Panc1 (cell line): ENCODE measurements around the gene GAS7.

Source experiments
- POLR2AphosphoS5 ChIP-seq: IDR thresholded peaks from 2 replicates; pipeline ENCODE4 v1.6.1; 2012; ENCODE audit warnings: mild to moderate bottlenecking, low read depth, low read length, moderate library complexity
- TF ChIP-seq, protein P1 (sequence below): fragments of 450-650 bp; IDR thresholded peaks from 2 replicates; pipeline ENCODE4 v1.5.1; 2017; ENCODE audit warnings: mild to moderate bottlenecking

- no peak for TF ChIP-seq POLR2AphosphoS5
- TF ChIP-seq, protein P1, sequence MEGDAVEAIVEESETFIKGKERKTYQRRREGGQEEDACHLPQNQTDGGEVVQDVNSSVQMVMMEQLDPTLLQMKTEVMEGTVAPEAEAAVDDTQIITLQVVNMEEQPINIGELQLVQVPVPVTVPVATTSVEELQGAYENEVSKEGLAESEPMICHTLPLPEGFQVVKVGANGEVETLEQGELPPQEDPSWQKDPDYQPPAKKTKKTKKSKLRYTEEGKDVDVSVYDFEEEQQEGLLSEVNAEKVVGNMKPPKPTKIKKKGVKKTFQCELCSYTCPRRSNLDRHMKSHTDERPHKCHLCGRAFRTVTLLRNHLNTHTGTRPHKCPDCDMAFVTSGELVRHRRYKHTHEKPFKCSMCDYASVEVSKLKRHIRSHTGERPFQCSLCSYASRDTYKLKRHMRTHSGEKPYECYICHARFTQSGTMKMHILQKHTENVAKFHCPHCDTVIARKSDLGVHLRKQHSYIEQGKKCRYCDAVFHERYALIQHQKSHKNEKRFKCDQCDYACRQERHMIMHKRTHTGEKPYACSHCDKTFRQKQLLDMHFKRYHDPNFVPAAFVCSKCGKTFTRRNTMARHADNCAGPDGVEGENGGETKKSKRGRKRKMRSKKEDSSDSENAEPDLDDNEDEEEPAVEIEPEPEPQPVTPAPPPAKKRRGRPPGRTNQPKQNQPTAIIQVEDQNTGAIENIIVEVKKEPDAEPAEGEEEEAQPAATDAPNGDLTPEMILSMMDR = no peak
These were observed 16.9 kb upstream of the GAS7 start for GRCh38 chr17:10215286-10215685.
